Keratinocyte (primary cell): ENCODE data around the gene PARD3B.

Experiments
- CTCF ChIP-seq, 3 experiments: IDR thresholded peaks in 1 of 3; conservative IDR thresholded peaks in 1 of 3; optimal IDR thresholded peaks in 1 of 3; 2 replicates in 2 of 3; 3 replicates in 1 of 3; pipeline versions ENCODE3 to v1.5.1; 2011; ENCODE audit warnings: low read length in 3 of 3, mild to moderate bottlenecking in 3 of 3, moderate library complexity in 2 of 3, control low read depth in 1 of 3, inconsistent platforms in 1 of 3; ENCODE audit not compliant: insufficient read depth in 2 of 3; ENCODE audit errors: extremely low read depth in 1 of 3
- EZH2 ChIP-seq: IDR thresholded peaks from one replicate; pipeline ENCODE4 v1.6.1; 2012; ENCODE audit warnings: inconsistent platforms, mild to moderate bottlenecking, low read length, moderate library complexity

GRCh38 chr2:205636549-205637319 is 1091.5 kb downstream of the PARD3B start:
- no peak for TF ChIP-seq CTCF (optimal IDR thresholded peaks at IDR 0.05 in 1 of 3, IDR thresholded peaks at IDR 0.05 in 1 of 3, conservative IDR thresholded peaks at IDR 0.05 in 1 of 3; ENCODE audit: extremely low read depth in 1 of 3, insufficient read depth in 2 of 3, low read length in 3 of 3)
- no peak for TF ChIP-seq EZH2
